ENCODE results near the gene LIN37.
A peak's percentile ranks its signal among the peaks of the same experiment; 100 is the strongest.

LIN37 gene

GRCh38 chr19:35734889-35735288, 13.5 kb upstream of the LIN37 start:
- no peak for DNase-seq (ENCODE audit: low read depth)

- no peak for DNase-seq (ENCODE audit: low read depth)
Measured at GRCh38 chr19:35736913-35737886, 11.2 kb upstream of the LIN37 start.

DNA sequence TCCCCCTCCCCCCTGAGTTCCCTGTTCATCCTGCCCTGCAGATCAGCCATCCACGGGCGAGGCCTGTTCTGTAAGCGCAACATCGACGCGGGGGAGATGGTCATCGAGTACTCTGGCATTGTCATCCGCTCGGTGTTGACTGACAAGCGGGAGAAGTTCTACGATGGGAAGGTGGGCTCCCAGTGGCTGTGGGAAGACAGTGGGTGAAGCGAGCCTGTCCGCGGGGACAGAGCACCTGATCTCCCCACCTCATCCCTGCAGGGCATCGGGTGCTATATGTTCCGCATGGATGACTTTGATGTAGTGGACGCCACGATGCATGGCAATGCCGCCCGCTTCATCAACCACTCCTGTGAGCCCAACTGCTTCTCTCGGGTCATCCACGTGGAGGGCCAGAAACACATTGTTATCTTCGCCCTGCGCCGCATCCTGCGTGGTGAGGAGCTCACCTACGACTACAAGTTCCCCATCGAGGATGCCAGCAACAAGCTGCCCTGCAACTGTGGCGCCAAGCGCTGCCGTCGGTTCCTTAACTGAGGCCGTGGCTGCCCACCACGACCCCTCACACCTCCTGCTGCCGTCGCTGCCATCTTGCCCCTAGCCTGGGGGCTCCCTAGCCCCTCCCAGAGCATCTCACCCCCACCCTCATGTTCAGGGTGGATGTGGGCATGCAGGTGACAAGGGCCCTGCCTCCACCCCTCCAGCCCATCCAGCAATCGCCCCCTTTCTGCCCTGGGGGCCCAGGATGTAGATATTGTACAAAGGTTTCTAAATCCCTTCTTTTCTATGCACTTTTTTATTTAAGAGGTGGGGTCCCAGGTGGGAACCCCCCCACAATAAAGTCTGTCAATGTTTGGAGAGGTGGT, 10.1 kb upstream of the LIN37 start:
- no peak for DNase-seq (ENCODE audit: low read depth)

DNA sequence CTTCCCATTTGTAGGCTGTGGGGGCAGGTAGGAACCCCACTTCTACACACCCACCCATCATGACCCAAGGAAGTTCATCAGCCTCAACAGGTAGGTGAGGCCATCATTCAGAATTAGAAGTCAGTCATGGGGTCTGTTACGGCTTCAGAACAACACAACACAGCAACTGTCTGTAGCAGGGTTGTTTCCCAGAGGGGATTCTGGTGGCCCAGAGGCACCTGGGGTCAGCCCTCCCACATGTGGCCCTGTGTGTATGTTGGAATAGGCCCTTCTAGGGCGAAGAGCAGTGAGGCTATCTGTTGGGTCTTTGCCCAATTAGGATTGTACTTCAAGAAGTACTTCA, 9.5 kb upstream of the LIN37 start:
- no peak for DNase-seq (ENCODE audit: low read depth)

DNA sequence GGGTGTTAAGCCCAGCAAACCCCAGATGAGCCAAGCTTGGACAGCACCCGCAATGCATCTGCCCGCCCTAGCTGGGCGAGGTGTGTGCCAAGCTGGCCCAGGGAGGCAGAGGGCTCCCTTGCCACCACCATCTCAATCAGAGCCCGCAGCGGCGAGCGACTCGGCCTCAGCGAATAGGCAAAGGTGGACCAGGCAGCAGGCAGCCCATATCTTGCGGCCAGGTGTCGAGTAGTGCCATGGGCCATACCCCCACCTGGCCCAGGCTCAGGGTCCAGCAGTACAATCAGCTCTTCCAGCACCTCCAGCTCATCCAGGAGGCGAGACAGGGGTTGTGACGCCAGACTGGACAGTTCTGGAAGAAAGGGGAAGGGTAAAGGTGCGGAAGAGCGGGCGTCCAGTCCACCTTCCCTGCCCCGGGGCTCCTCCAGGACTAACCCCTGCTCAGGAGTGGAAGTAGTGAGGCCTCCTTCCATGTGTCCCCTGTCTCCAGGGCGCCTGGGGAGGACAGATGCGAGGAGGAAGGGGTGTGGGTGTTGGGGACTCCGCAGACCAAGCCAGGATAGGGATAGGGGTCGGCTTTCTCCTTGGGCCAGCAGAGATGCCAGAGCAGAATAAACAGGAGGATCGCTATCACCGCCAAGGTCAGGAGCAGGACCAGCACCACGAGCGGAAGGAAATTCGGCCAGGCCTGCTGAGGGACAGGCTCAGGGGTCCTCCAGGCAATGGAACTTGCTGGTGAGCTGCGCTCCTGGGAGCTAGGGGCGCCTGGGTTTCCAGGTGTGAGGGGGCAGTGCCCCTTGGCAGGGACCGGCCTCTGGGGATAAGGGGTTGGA, 8.9 kb upstream of the LIN37 start:
- DNase-seq (ENCODE audit: low read depth), result no peak

DNA sequence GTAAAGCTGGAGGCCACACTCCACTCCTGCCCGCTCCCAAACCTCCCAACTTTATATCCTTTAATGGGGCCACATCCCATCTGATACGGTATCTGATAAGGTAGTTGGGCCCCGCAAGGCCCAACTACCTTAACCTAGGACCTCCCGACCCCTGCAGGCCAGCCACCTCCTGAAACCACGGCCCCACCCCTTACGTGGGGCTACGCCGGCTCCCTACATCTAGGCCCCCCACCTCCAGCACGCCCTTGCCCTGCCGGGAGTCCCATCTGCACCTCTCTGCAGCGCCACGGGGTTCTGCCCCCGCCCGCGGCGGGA, 8.3 kb upstream of the LIN37 start:
- DNase-seq (ENCODE audit: low read depth), result no peak

- peak; percentile 92 for DNase-seq (ENCODE audit: low read depth)
Measured at GRCh38 chr19:35740423-35741202, 7.8 kb upstream of the LIN37 start.

- DNase-seq (ENCODE audit: low read depth), result no peak
Measured at GRCh38 chr19:35741203-35741515, 7.2 kb upstream of the LIN37 start.

DNA sequence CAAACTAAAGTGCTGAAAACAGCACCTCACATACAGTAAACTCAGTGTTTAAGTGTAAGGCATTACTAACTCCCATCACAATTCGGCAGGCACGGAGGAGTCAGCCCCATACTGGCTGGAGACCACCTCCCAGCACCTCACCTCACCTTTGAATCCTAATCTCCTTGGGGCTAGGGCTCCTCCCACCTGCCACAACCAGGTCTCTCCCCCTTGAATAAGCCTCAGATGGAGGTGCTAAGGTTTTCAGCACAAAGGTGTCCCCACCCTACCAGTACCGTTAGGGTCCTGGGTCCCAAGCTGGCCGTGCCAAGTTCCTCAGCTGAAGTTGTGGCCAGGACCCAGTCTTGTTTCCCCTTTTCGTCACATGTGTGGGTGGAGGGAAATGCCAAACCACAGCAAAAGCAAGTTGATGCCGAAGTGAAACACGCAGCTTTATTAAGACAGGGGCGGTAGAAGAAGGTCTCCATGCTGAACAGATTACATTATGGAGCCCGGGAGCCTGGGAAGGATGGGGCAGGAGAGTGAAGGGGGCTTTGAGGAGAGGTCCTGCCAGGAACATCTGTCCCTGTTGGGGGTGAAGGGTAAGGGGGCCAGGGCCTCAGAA, 6.2 kb upstream of the LIN37 start, which contains the start of gene IGFLR1:
TSS of gene IGFLR1 (minus strand) at position 332 of the 604 bp plus-strand sequence. CDS start 1,272 bp downstream, outside the sequence.
- DNase-seq (ENCODE audit: low read depth), result no peak

DNA sequence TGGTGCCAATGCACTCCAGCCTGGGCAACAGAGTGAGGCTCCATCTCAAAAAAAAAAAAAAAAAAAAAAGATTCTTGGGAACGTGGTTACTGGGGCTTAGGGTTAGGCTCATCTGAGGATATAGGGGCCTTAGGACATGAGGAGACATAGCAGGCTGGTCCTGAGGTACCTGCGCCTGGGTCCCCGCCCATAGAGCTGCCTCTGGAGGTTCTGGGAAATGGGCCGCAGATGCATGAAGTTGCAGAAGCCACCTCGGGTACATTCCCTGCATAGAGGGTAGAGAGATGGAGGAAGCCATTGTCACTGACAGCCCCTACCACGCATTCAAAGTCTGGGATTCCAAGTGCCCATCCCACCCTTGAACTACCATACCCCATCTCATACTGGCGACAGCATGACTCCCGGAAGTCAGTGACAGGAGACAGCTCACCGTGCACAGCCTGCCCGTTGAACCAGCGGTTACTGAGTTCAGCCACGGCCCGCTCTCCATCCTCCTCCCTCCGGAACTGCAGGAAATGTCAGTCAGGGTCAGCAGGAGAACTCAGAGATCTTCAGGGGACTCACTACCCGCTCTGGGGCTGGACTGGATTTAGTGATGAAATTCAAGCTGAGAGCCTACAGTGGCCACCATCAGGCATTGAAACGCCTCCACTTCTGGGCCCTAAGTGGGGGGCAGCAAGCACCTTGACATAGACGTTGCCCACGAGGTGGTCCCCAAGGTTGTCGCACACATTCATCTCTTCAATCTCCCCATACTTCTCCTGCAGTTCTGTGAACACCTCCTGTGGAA, 4.5 kb upstream of the LIN37 start:
- DNase-seq (ENCODE audit: low read depth), result no peak

DNA sequence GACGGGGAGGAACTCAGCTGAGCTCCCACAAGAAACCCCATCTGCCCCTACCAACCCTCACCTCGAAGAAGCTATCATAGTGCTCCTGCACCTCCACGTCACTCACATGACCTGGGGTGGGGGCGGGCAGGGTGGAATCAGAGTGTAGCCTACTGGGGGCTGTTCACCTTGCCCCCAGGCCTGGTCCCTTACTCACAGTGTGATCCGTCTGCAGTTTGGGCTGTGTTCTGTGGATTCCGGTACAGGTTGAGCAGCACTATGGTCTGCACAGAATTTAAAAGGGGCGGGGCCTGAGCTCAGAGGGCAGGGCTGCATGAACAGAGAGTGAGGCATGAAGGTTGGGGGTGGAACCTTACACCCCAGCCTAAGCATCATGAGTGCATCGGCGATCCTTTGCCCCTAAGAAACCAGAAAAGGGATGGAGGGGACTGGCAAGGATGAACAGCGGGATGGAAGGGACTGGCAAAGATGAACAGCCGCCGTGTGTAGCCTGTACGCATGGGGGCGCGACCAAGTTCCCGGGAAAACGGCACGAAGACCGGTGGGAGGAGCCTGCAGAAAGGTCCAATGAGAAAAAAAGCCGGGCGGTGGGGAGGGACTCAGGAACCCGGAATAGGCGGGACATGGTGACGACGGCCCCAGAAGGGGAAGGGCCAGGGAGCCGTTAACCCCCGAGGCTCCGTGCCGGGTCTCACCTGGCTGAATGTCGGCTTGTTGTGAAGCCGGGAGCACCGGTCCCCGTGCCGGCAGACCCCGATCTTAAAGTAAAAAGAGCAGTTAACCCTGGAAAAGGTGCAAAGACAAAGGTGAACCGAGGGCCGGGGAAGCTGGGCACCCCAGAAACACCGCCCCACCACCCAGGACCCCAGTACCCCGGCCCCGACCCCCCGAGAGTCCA, 3.7 kb upstream of the LIN37 start:
- DNase-seq (ENCODE audit: low read depth), result peak; percentile 92

DNA sequence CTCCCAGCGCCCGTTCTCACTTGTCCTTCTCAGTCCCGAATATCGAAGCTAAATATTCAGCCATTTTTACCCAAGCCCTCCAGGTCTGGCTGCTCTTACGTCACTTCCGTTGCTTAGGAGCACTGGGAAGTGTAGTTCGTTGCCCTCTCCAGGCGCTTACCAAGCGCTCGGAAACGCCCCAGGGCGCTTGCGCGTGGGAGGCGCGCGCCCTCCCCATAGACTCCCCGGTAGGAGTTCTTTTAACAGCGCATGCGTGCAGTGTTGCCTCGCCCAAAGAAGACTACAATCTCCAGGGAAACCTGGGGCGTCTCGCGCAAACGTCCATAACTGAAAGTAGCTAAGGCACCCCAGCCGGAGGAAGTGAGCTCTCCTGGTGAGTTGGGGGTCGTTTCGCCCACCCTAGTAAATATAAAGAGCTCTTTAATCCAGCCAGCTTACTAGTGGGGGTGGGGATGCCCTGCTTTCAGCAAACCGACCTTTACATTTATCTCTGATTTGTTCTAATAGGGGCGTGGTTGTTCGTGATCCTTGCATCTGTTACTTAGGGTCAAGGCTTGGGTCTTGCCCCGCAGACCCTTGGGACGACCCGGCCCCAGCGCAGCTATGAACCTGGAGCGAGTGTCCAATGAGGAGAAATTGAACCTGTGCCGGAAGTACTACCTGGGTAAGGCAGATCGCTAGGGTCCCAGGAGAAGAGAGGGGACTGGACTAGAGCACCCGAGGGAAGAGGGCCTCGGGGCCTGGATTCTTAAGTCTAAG, 2.9 kb upstream of the LIN37 start, which contains the start of the genes PSENEN and U2AF1L4:
TSS of gene PSENEN (plus strand) at position 324 of the 759 bp plus-strand sequence. CDS start at position 604, 280 bp downstream.
TSS of gene U2AF1L4 (minus strand) at position 91 of the 759 bp plus-strand sequence. CDS start at position 64, 27 bp downstream.
- DNase-seq (ENCODE audit: low read depth), result peak; percentile 100

- DNase-seq (ENCODE audit: low read depth), result no peak
Measured at GRCh38 chr19:35746087-35746462, 2.3 kb upstream of the LIN37 start.

- no peak for DNase-seq (ENCODE audit: low read depth)
Measured at GRCh38 chr19:35746531-35746930, 1.8 kb upstream of the LIN37 start.

- DNase-seq (ENCODE audit: low read depth), result no peak
Measured at GRCh38 chr19:35750167-35750566, 1.8 kb downstream of the LIN37 start.

DNA sequence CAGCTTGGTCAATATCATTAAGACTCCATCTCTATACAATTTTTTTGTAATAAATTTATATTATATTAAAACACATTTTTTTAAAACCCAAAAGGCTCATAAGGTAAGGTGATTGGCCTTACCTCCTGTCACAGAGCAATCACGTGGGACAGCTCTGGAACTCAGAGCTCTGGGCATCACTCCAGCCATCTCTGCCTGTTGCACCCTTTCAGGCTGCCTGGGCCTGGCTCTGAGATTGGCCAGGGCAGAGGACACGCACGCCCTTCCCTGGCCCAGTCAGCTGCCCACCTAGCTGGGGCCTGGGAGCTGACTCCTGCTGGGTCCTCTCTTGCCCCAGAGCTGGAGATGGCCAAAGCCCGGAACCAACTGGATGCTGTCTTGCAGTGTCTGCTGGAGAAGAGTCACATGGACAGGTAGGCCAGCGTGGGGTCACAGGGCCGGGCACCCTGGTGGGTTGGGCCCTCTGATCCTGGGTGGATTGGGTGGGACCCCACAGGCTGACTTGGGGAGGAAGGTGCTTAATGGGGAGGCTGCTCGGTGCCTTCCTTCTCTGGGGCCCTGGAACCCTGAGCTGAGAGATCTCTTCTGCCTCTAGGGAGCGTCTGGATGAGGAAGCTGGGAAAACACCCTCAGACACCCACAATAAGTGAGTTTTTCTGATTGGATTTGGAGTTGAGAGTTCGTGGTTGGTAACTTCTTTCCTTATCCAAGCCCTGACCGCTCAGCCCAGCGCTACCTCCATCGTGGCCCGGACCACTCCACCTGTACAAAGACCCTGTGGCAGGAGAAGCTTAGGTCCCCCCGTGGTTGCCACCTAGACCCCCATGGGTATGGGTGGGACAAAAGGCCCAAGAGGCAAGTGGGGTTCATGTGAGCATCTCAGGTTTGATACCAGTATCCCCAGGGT, 3.7 kb downstream of the LIN37 start:
- DNase-seq (ENCODE audit: low read depth), result no peak

DNA sequence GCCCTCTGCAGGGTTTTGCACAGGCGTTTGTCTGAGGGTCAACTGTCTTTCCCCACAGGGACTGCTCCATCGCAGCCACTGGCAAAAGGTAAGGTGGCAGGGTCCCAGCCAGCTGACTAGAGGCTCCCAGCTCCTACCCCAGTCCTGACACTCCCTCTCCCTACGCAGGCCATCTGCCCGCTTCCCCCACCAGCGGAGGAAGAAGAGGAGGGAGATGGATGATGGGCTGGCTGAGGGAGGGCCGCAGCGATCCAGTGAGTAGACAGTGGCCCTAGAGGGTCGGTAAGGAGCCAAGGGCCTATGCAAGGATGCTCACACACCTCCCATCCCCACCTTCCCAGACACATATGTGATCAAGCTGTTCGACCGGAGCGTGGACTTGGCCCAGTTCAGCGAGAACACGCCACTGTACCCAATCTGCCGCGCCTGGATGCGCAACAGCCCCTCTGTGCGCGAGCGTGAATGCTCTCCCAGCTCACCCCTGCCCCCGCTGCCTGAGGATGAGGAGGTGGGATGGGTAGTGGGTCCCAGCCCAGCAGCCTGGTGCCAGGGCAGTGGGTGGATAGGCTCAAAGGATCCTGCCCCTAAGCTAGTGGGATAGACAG, 4.5 kb downstream of the LIN37 start:
- DNase-seq (ENCODE audit: low read depth), result no peak
